WERI-Rb-1 (cell line): ENCODE data around the gene C14orf180.

Experiments used
- DNase-seq: peaks from one replicate; pipeline ENCODE4 v3.0.0-alpha.2; 2020
- H3K27ac ChIP-seq: fragments of 250-450 bp; sonication (Bioruptor Pico); 2 replicates; pipeline ENCODE4 v1.5.1; 2020; ENCODE audit warnings: mild to moderate bottlenecking, moderate library complexity
- H3K27me3 ChIP-seq: fragments of 250-450 bp; sonication (Bioruptor Pico); 2 replicates; pipeline ENCODE4 v1.5.1; 2021; ENCODE audit warnings: mild to moderate bottlenecking, low read depth, moderate library complexity; ENCODE audit not compliant: insufficient read depth, severe bottlenecking
- H3K36me3 ChIP-seq: fragments of 250-450 bp; sonication (Bioruptor Pico); 2 replicates; pipeline ENCODE4 v1.5.1; 2020; ENCODE audit warnings: mild to moderate bottlenecking, moderate library complexity
- H3K4me3 ChIP-seq: 2 replicates; pipeline ENCODE4 v1.5.1; 2011; ENCODE audit warnings: low read depth, mild to moderate bottlenecking, control low read depth, low read length
- H3K9me3 ChIP-seq: fragments of 250-450 bp; sonication (Bioruptor Pico); 2 replicates; pipeline ENCODE4 v1.5.1; 2021; ENCODE audit warnings: mild to moderate bottlenecking, moderate library complexity; ENCODE audit not compliant: severe bottlenecking
- CTCF ChIP-seq: IDR thresholded peaks from 2 replicates; pipeline ENCODE4 v1.5.1; 2011; ENCODE audit warnings: low read depth, mild to moderate bottlenecking, control low read depth, inconsistent platforms, low read length

C14orf180 gene

GRCh38 chr14:104611881-104612280, 32.3 kb downstream of the C14orf180 start:
- H3K4me3 ChIP-seq = no peak overlapping the region
- H3K27ac ChIP-seq = no peak overlapping the region
- H3K27me3 ChIP-seq = no peaks in the 10 kb centered on the region
- H3K36me3 ChIP-seq = no peaks in the 10 kb centered on the region
- no peak for TF ChIP-seq CTCF
- no peaks in the 10 kb centered on the region for H3K9me3 ChIP-seq
- no peak for DNase-seq

- no peak for TF ChIP-seq CTCF
- Histone ChIP-seq H3K4me3 (no peak overlapping the region), H3K27me3 (no peaks in the 10 kb centered on the region), H3K9me3 (no peaks in the 10 kb centered on the region), H3K27ac (no peak overlapping the region), H3K36me3 (no peaks in the 10 kb centered on the region)
- no peak for DNase-seq
Measured at GRCh38 chr14:104614126-104614812, 34.7 kb downstream of the C14orf180 start.

GRCh38 chr14:104624939-104625338, 45.4 kb downstream of the C14orf180 start:
- no peak overlapping the region for H3K27ac ChIP-seq
- peaks cover 15% of the 10 kb centered on the region for H3K9me3 ChIP-seq
- DNase-seq = no peak
- no peaks in the 10 kb centered on the region for H3K27me3 ChIP-seq
- H3K36me3 ChIP-seq = no peaks in the 10 kb centered on the region
- H3K4me3 ChIP-seq = no peak overlapping the region
- TF ChIP-seq CTCF = no peak

- TF ChIP-seq CTCF = no peak
- H3K27me3 ChIP-seq = no peaks in the 10 kb centered on the region
- no peaks in the 10 kb centered on the region for H3K36me3 ChIP-seq
- no peak for DNase-seq
- H3K27ac ChIP-seq = no peak overlapping the region
- no peak overlapping the region for H3K4me3 ChIP-seq
- peaks cover 13% of the 10 kb centered on the region for H3K9me3 ChIP-seq
Measured at GRCh38 chr14:104632781-104633180, 53.2 kb downstream of the C14orf180 start.

- no peak for TF ChIP-seq CTCF
- no peak for DNase-seq
Measured at GRCh38 chr14:104633276-104634137, 53.9 kb downstream of the C14orf180 start.

More at GRCh38 chr14:104633276-104634137, 53.9 kb downstream of the C14orf180 start:
- Histone ChIP-seq H3K9me3 (peaks cover 6% of the 10 kb centered on the region), H3K27ac (no peak overlapping the region), H3K4me3 (no peak overlapping the region), H3K36me3 (no peaks in the 10 kb centered on the region), H3K27me3 (no peaks in the 10 kb centered on the region)
